Heart left ventricle (tissue), 16 donors: ENCODE measurements around the gene OAT. TPM values are rescaled to one million over a fixed set of nuclear protein-coding genes. Genes with fewer than 3 reads are reported as not detected.

Experiments used
- ATAC-seq, 4 donors: fragments of 200-7000 bp; cut with Tn5 transposase; one replicate each; pipeline ENCODE4 v1.9.1; 2020 to 2022; ENCODE audit warnings: moderate library complexity in 4 of 4, mild to moderate bottlenecking in 3 of 4, moderate number of reproducible peaks in 1 of 4
- DNase-seq, 5 donors: peaks; one replicate each; pipeline ENCODE4 v3.0.0-alpha.2; 2020
- H3K27ac ChIP-seq, 12 donors: fragments of 200-600 bp; sonication (generic) in 4 of 12; one replicate each; pipeline versions ENCODE4 v1.5.0 to v1.8.0; 2016 to 2022; ENCODE audit warnings: mild to moderate bottlenecking in 2 of 12
- H3K27me3 ChIP-seq, 9 donors: fragments of 200-600 bp; sonication (generic) in 2 of 9; one replicate each; pipeline versions ENCODE4 v1.5.1 to v1.8.0; 2016 to 2022; ENCODE audit warnings: mild to moderate bottlenecking in 3 of 9
- H3K36me3 ChIP-seq, 9 donors: fragments of 200-600 bp; sonication (generic) in 2 of 9; one replicate each; pipeline versions ENCODE4 v1.5.0 to v1.8.0; 2018 to 2022; ENCODE audit warnings: mild to moderate bottlenecking in 2 of 9
- H3K4me1 ChIP-seq, 12 donors: fragments of 200-600 bp; sonication (generic) in 4 of 12; one replicate each; pipeline versions ENCODE4 v1.5.0 to v1.8.0; 2016 to 2022; ENCODE audit warnings: mild to moderate bottlenecking in 3 of 12
- H3K4me3 ChIP-seq, 12 donors: fragments of 200-600 bp; sonication (generic) in 4 of 12; one replicate each; pipeline versions ENCODE4 v1.5.0 to v1.8.0; 2017 to 2022; ENCODE audit warnings: mild to moderate bottlenecking in 9 of 12, moderate library complexity in 4 of 12
- H3K9me3 ChIP-seq, 12 donors: fragments of 200-600 bp; sonication (generic) in 4 of 12; one replicate each; pipeline versions ENCODE4 v1.5.0 to v1.8.0; 2016 to 2022; ENCODE audit warnings: mild to moderate bottlenecking in 1 of 12
- POLR2A ChIP-seq, 2 donors: fragments of 450-650 bp; IDR thresholded peaks; one replicate each; pipeline ENCODE4 v1.6.1; 2017; ENCODE audit warnings: antibody characterized with exemption in 2 of 2, mild to moderate bottlenecking in 2 of 2, moderate library complexity in 2 of 2
- WGBS, 4 donors: extraction: QIAGEN DNeasy Blood & Tissue Kit in 2 of 4; methylation state at CpG; one replicate each; pipeline versions ENCODE4 v1.1.5 to v1.1.7; 2013 to 2018; 5-methylcytosine and 5-hydroxymethylcytosine counted together
- intact Hi-C, 10 donors: fragments of 100-400 bp; cut with DNase I; formaldehyde crosslinking; loops; one replicate each; pipeline versions ENCODE4 v1.11.1 to v1.14.2; 2022
- polyA plus RNA-seq, 2 donors: library from polyadenylated mRNA; stranded (reverse); fragments of 200-250 nt; gene quantifications; one replicate each; pipeline ENCODE4 v1.2.3, GENCODE V29; 2013
- total RNA-seq, 9 donors: library from RNA; depleted of rRNA in 2 of 9; stranded (reverse); fragments of >200 nt in 2 of 9; fragmentation: NEBNext Ultra II Directional in 3 of 9; extraction: Animal tissue kit (Norgen Biotek cat#: 25700) in 3 of 9; gene quantifications; one replicate each; pipeline versions ENCODE4 v1.1.0 to v1.2.4, GENCODE V29; 2016 to 2023
- TF ChIP-seq, protein P1 (sequence below), 12 donors: fragments of 200-600 bp; sonication (generic) in 4 of 12; IDR thresholded peaks; one replicate each; pipeline versions ENCODE4 v1.5.0 to v1.8.0; 2018 to 2022; ENCODE audit warnings: antibody characterized with exemption in 12 of 12, mild to moderate bottlenecking in 5 of 12
- donor health status: ischemic (EF 13 %, LVEDD 7.1; RV severe dilation, severe dysfunction).
- donor health status: healthy with polysubstance abuse.
- donor health status: DM: no; HTN: yes; CAD: no.
- donor health status: DM: no; HTN: no; CAD: no.
- donor health status: ischemic (EF 25% LVEDD 6.9; RV normal size, moderate dysfunction).
- donor health status: ischemic (EF 25% LVEDD 5.7; RV mildly dilated, moderate dysfunction).
- donor health status: healthy.
- donor health status: DM: yes; HTN: yes; CAD: no.
- donor health status: ischemic (EF 35%, LVEDD 5.7; RV mildly dilated, moderate dysfunction).
- donor health status: nonischemic (EF 11% LVEDD 7.7; RV severe dilation, severe dysfunction).
- donor health status: DM: yes; HTN: yes; CAD: no.
- donor health status: PGD.
- donor health status: ischemic (EF 29% LVEDD 5.4; RV normal size, mild dysfunction).
- donor health status: nonischemic (EF 23%, LVEDD 6.1; RV moderate dilation, normal function).

Gene OAT
- total and polyA plus RNA-seq, 11 donors, result 9.3 to 56.1 (median 33.8) TPM

DNA sequence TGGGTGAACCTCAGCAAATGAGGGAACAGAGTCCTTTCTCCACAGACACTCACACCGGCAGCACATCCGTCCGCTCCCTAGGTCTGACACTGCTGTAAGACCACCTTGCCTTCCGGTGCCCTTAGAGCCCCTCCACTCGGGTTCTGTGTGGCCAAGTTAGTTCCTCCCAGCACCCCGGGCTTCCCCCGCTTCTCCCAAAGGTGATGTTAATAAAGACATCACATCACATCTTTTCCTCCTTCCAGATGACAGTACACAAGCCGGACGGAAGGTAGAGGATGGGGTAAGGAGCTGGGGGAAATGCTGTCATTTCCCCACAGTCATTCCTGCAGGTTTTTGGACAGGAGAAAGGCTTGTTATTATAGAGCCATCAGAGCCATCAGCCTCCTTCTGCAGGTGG, 42.3 kb downstream of the OAT start:
- no peak for DNase-seq
- Histone ChIP-seq H3K27me3 (peaks cover 0 to 26% (median 0%) of the 10 kb centered on the region in 9 donors), H3K4me1 (no peaks in the 10 kb centered on the region), H3K4me3 (no peak overlapping the region), H3K27ac (no peak overlapping the region), H3K36me3 (no peaks in the 10 kb centered on the region), H3K9me3 (no peaks in the 10 kb centered on the region)
- no peak for ATAC-seq
- 59 to 83% (median 72%) methylated on average over 9 of the region's 9 CpGs for WGBS, 4 donors
- TF ChIP-seq, protein P1, sequence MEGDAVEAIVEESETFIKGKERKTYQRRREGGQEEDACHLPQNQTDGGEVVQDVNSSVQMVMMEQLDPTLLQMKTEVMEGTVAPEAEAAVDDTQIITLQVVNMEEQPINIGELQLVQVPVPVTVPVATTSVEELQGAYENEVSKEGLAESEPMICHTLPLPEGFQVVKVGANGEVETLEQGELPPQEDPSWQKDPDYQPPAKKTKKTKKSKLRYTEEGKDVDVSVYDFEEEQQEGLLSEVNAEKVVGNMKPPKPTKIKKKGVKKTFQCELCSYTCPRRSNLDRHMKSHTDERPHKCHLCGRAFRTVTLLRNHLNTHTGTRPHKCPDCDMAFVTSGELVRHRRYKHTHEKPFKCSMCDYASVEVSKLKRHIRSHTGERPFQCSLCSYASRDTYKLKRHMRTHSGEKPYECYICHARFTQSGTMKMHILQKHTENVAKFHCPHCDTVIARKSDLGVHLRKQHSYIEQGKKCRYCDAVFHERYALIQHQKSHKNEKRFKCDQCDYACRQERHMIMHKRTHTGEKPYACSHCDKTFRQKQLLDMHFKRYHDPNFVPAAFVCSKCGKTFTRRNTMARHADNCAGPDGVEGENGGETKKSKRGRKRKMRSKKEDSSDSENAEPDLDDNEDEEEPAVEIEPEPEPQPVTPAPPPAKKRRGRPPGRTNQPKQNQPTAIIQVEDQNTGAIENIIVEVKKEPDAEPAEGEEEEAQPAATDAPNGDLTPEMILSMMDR (IDR thresholded peaks at IDR 0.05), result no peak
- no peak for TF ChIP-seq POLR2A (IDR thresholded peaks at IDR 0.05)
- intact Hi-C loops, result loop anchor here in 1 of 10 donors (10.0 kb wide), 1 partner anchor 112 kb away; no protein-coding TSS in a partner anchor

DNA sequence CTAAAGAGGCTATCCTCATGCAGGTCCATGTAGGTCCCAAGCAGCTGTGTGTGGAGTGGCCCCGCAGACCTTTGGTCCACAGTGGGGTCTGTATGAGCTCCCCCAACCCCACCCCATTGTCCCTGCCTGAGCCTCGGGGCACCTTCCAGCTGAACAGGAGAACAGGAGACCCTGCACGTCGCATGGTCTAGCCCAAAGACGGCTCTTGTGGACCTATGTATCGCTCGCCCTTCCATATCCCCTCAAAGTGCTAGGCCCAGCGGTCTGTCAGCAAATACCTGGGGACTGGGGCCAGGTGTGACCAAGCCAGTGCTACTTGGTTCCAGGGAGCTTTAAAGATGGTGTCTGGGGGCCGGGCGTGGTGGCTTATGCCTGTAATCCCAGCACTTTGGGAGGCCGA, 43.0 kb downstream of the OAT start:
- Histone ChIP-seq H3K4me3 (no peak overlapping the region), H3K36me3 (no peaks in the 10 kb centered on the region), H3K9me3 (no peaks in the 10 kb centered on the region), H3K27ac (no peak overlapping the region), H3K4me1 (no peaks in the 10 kb centered on the region), H3K27me3 (peaks cover 0 to 18% (median 0%) of the 10 kb centered on the region in 9 donors)
- TF ChIP-seq, protein P1 (IDR thresholded peaks at IDR 0.05), result no peak
- no peak for TF ChIP-seq POLR2A (IDR thresholded peaks at IDR 0.05)
- intact Hi-C loops, result loop anchor here in 1 of 10 donors (10.0 kb wide), 1 partner anchor 111 kb away; no protein-coding TSS in a partner anchor
- DNase-seq (no peak), ATAC-seq (no peak)
- WGBS, 4 donors, result 92 to 97% (median 95%) methylated on average over 10 to 11 of the region's 11 CpGs

DNA sequence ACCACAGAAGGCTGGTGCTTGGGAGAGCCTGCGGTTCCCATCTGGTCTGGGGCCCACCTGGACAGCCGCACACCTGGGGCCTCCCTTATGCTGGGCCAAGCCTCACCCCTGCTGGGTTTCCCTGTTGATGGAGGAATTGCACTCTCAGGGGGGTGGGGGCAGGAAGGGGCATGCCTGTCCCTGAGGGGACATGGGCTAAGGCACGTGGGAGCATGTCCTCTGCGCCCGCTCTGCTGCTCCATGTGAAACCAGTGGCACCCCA, 43.4 kb downstream of the OAT start:
- H3K36me3 ChIP-seq, result no peaks in the 10 kb centered on the region
- peaks cover 0 to 15% (median 0%) of the 10 kb centered on the region in 9 donors for H3K27me3 ChIP-seq
- intact Hi-C loops, result loop anchor here in 1 of 10 donors (10.0 kb wide), 1 partner anchor 110 kb away; no protein-coding TSS in a partner anchor
- no peak overlapping the region for H3K27ac ChIP-seq
- H3K9me3 ChIP-seq, result no peaks in the 10 kb centered on the region
- no peaks in the 10 kb centered on the region for H3K4me1 ChIP-seq
- ATAC-seq (no peak), DNase-seq (no peak)
- TF ChIP-seq POLR2A (IDR thresholded peaks at IDR 0.05), result no peak
- 93 to 100% (median 93%) methylated on average over 2 to 5 of the region's 5 CpGs; no CpG with 5 or more reads in 1 of the 4 donors for WGBS, 4 donors
- H3K4me3 ChIP-seq, result no peak overlapping the region

DNA sequence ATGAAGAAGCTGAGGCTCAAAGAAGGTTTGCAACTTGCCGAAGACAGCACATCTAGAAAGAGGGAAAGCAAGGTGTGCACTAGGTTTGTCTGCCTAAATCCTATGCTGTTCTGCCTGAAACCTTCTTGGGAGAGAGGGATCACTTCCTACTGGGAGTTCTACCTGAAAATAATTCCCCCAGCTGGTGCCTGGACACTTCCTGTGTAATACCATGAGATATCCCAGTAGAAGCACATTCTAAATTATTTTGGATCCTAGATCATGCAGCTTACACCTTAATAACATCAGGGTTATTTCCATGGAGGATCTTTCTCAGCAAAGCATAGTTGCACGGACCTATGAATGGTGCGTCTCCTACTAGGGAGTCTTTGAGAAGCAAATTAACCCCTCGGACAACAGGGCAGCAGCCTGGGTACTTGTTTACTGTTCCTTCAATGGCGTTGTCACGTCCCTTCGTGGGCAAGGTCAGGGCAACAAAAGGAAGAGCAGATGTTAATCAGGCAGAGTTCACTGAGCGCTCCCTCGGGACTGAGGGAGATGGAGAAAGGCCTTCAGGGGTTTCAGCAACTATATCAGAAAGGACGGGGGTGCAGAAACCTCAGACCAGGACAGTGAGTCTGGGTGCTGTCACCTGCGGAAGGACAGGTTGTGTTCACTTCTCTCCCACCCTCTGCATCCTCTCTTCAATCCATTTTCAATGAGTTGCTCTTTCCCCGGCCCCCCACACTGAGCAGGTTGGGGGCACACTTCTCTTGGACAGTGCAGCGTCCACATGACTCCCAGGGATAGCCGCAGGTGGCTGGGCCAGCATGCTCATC, 44.0 kb downstream of the OAT start:
- H3K27me3 ChIP-seq, result peaks cover 0 to 15% (median 0%) of the 10 kb centered on the region in 9 donors
- 77 to 78% (median 78%) methylated on average over 14 of the region's 14 CpGs for WGBS, 4 donors
- no peak for TF ChIP-seq POLR2A (IDR thresholded peaks at IDR 0.05)
- TF ChIP-seq, protein P1 (IDR thresholded peaks at IDR 0.05), result no peak

More for the DNA sequence above, 44.0 kb downstream of the OAT start:
- H3K4me3 ChIP-seq, result no peak overlapping the region
- no peak overlapping the region for H3K27ac ChIP-seq
- no peaks in the 10 kb centered on the region for H3K9me3 ChIP-seq
- ATAC-seq (no peak), DNase-seq (no peak)
- intact Hi-C loops, result loop anchor here in 1 of 10 donors (10.0 kb wide), 1 partner anchor 110 kb away; no protein-coding TSS in a partner anchor
- H3K4me1 ChIP-seq, result no peaks in the 10 kb centered on the region
- H3K36me3 ChIP-seq, result no peaks in the 10 kb centered on the region
